ENCODE measurements around the gene HMCES.

DNA sequence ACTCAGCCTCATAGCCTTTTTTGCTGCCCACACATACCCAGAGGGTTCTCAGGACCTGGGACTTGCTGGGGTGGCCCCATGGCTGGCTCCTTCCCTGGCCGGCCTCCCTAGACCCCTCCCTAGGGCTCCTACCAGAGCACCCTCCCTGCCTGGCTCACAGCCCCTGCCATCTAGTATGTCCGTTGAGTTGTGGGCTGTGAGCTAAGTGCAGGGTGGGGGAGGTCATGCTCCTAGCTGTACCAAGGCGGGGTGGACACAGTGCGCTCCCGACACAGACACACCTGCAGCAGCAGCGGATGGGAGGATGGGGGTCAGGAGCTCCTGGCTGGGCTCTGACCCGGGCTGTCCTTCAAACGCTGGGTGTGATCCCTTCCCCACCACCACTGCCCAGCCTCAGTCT, 41.6 kb downstream of the HMCES start:
- TF ChIP-seq, protein P1, sequence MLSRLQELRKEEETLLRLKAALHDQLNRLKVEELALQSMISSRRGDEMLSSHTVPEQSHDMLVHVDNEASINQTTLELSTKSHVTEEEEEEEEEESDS (CRISPR knock-in tag; IDR thresholded peaks at IDR 0.05; ENCODE audit: borderline replicate concordance): no peak
- TF ChIP-seq EED (CRISPR knock-in tag; IDR thresholded peaks at IDR 0.05) (no peak), ETV5 (CRISPR knock-in tag; IDR thresholded peaks at IDR 0.05; ENCODE audit: borderline replicate concordance) (no peak), TCF7L2 (IDR thresholded peaks at IDR 0.05; ENCODE audit: low read depth, low read length) (no peak)
- TF ChIP-seq, protein P2, sequence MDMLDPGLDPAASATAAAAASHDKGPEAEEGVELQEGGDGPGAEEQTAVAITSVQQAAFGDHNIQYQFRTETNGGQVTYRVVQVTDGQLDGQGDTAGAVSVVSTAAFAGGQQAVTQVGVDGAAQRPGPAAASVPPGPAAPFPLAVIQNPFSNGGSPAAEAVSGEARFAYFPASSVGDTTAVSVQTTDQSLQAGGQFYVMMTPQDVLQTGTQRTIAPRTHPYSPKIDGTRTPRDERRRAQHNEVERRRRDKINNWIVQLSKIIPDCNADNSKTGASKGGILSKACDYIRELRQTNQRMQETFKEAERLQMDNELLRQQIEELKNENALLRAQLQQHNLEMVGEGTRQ (IDR thresholded peaks at IDR 0.05; ENCODE audit: low read depth, low read length): no peak
- TF ChIP-seq, protein P2 (CRISPR knock-in tag; IDR thresholded peaks at IDR 0.05; ENCODE audit: borderline replicate concordance): no peak
- TF ChIP-seq, protein P3, sequence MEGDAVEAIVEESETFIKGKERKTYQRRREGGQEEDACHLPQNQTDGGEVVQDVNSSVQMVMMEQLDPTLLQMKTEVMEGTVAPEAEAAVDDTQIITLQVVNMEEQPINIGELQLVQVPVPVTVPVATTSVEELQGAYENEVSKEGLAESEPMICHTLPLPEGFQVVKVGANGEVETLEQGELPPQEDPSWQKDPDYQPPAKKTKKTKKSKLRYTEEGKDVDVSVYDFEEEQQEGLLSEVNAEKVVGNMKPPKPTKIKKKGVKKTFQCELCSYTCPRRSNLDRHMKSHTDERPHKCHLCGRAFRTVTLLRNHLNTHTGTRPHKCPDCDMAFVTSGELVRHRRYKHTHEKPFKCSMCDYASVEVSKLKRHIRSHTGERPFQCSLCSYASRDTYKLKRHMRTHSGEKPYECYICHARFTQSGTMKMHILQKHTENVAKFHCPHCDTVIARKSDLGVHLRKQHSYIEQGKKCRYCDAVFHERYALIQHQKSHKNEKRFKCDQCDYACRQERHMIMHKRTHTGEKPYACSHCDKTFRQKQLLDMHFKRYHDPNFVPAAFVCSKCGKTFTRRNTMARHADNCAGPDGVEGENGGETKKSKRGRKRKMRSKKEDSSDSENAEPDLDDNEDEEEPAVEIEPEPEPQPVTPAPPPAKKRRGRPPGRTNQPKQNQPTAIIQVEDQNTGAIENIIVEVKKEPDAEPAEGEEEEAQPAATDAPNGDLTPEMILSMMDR (CRISPR knock-in tag; IDR thresholded peaks at IDR 0.05): no peak
- TF ChIP-seq, protein P4, sequence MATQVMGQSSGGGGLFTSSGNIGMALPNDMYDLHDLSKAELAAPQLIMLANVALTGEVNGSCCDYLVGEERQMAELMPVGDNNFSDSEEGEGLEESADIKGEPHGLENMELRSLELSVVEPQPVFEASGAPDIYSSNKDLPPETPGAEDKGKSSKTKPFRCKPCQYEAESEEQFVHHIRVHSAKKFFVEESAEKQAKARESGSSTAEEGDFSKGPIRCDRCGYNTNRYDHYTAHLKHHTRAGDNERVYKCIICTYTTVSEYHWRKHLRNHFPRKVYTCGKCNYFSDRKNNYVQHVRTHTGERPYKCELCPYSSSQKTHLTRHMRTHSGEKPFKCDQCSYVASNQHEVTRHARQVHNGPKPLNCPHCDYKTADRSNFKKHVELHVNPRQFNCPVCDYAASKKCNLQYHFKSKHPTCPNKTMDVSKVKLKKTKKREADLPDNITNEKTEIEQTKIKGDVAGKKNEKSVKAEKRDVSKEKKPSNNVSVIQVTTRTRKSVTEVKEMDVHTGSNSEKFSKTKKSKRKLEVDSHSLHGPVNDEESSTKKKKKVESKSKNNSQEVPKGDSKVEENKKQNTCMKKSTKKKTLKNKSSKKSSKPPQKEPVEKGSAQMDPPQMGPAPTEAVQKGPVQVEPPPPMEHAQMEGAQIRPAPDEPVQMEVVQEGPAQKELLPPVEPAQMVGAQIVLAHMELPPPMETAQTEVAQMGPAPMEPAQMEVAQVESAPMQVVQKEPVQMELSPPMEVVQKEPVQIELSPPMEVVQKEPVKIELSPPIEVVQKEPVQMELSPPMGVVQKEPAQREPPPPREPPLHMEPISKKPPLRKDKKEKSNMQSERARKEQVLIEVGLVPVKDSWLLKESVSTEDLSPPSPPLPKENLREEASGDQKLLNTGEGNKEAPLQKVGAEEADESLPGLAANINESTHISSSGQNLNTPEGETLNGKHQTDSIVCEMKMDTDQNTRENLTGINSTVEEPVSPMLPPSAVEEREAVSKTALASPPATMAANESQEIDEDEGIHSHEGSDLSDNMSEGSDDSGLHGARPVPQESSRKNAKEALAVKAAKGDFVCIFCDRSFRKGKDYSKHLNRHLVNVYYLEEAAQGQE (IDR thresholded peaks at IDR 0.05; ENCODE audit: borderline replicate concordance in 1 of 2, low read depth in 1 of 2, low read length in 2 of 2): no peak
